Activated T-helper 1 cell treated with Interleukin-2 at 50 U/mL for 16 hours (primary cell): ENCODE measurements around the gene LETM1.
A peak's percentile ranks its signal among the peaks of the same experiment; 100 is the strongest.

ENCODE experiments used
- DNase-seq: peaks from one replicate; pipeline ENCODE4 v3.0.0-alpha.2; 2020; ENCODE audit warnings: low read depth

Gene LETM1

GRCh38 chr4:1856071-1856942 is at the start of gene LETM1:
TSS of gene LETM1 (minus strand) at chr4:1856156. CDS start at chr4:1855950, 206 bp downstream.
- DNase-seq = peak; percentile 89

DNA sequence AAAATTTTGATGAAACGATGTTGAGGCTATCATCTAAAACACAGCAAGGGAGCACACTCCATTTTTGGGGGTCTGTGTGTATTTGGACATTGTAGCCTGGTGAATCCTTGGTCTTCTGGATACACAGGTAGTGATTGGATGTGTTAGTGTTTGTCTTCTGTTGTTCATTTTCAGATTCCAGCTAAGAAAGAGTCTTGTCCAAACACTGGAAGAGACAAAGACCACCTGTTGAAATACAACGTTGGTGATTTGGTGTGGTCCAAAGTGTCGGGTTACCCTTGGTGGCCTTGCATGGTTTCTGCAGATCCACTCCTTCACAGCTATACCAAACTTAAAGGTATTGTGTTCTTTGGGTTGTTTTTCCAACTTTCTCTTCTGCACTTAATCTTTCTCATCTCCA is 48.1 kb upstream of the LETM1 start:
- DNase-seq = no peak

DNA sequence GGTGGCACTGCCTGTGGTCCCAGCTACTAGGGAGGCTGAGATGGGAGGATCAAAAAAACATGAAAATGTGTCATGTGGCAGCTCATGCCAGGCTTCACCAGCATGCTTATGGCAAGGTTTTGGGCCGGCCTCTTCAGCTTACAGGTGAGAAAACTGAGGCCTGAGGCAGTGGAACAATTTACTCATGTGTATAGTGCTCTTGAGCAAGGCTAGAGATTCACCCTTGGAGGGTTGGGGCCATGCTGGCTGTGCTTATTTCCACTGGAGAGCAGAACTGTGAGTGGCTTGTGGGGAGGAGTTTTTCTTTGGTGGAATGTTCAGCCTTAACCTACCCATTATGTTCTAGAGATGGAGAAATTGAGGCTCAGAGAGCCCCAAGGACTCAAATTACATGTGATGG is 47.1 kb upstream of the LETM1 start:
- DNase-seq = no peak

DNA sequence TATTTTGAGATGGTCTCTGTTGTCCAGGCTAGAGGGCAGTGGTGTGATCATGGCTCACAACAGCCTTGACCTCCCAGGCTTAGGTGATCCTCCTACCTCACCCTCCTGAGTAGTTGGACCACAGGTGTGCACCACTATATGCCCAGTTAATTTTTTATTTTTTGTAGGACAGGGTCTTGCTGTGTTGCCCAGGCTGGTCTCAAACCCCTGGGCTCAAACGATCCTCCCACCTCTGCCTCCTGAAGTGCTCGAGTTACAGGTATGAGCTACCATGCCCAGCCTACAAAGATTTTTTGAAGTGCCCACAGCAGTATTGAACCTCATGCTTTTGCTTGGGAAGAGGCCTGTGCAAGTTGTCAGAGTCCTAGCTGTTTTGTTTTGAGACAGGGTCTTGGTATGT is 46.3 kb upstream of the LETM1 start:
- DNase-seq = no peak

DNA sequence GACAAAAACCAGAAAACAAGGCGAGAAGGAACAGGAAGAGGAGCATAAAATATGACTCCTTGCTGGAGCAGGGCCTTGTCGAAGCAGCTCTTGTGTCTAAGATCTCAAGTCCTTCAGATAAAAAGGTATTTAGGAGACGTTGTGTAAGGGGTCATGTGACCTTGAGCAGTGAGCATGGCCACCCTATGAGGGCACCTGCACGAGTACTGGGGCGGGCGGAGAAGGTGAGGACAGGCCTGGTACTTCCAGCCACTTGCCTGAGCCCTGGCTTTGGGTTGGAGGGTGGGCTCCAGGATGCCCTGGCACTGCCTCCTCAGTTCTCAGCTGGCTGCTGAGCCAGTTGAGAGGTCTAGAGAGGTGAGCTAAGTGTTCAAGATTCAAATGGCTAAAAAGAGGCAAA is 45.2 kb upstream of the LETM1 start:
- no peak for DNase-seq

- no peak for DNase-seq
Measured at GRCh38 chr4:1900624-1901023, 44.7 kb upstream of the LETM1 start.

DNA sequence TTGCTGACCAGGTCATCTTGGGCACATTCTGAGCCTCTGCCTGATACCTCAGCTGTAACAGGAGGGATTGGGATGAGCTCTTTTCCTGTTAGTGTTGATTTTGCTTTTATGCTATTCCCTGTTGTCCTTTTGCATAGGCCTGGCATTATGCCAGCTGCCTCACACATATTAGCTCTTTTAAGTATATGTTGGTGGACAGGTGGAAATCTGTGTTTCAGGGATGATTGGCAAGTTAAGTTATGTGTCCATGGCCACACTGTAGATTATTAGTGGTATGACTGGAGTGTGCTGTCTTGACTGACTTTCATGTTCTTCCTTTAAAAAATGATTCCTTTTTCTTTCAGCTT is 44.1 kb upstream of the LETM1 start:
- DNase-seq = no peak

DNA sequence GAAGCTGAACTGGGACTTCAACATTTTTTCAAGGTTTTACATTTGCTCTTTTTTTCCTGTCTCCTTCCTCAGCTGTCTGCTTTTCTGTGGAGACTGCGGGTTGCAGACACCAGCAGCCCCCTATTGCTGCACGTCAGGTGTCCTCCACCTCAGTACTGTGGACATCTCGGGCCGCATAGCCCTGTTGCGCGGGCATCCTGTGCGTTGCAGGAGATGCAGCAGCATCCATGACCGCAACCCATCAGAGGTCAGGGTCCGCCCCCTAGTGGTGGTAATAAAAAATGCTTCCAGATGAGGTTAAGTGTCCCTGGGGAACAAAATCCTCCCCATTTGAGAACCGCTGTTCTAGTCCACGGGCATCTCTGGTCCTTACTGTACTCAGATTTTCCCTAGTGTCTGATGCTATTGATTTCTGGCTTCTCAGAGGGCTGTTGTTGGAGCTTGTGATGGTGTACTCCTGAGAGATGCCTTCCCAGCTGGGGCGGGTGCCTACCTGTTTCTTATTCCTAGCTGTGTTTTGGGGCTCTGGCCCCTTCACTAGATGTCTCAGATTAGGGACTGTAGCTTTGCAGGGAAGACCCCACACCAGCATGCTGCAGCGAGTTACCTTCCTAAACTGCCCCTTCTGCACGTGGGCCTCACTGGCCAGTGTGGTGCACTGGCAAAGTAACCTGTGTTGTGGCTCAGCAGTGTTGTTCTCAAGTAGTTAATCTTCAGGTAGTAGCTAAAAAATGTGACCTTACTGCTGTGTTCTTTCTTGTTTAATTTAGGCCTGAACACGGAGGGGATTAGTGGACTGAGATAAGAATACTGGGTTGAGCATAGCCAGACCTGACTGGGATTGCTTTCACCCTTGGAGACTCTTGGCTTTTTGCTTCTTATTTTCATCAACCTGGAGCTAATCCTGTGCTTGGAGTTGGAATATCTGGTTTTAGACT is 43.5 kb upstream of the LETM1 start:
- peak; percentile 55 for DNase-seq

DNA sequence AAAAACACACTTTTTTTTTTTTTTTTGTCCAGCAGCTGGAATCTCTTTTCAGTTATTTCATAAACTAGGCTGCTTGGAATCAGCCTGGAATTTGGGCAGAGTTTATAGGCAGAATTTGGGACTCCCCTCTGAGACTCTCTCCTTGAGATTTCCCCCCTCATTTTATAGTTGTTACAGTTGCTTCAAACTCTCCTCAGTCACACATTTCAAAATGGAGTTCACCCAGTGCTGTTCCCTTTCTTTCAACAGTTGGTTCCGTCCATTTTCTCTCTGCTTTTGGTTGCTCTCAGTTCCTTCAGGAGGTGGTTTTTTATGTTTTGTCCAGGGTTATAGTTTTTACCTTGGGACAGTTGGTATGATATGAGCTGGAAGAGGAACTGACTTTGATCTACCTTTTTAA is 42.7 kb upstream of the LETM1 start:
- no peak for DNase-seq

DNA sequence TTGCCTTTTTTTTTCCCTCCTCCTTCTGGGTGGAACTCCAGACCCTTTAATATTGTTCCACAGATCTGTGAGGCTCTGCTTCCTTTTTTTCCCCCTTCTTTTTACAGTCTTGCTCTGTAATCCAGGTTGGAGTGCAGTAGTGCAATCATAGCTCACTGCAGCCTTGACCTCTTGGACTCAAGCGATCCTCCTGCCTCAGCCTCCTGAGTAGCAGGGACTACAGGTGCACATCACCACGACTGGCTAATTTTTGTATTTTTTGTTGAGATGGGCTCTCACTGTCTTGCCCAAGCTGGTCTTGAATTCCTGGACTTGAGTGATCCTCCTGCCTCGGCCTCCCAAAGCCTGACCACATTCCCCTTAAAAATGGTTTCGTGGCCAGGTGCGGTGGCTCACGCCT is 42.1 kb upstream of the LETM1 start:
- DNase-seq = no peak

DNA sequence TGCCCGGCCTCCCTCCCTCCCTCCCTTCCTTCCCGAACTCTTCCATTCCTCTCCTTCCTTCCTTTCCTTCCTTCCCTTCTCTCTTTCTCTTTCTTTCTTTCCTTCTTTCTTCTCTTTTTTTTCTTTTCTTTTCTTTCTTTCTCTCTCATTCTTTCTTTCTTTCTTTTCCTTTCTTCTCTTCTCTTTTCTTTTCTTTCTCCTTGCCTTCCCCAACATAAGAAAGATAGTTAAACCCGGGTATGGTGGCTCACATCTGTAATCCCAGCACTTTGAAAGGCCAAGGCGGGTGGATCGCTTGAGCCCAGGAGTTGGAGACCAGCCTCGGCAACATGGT is 40.7 kb upstream of the LETM1 start:
- DNase-seq = no peak

- DNase-seq = no peak
Measured at GRCh38 chr4:1895971-1896657, 40.2 kb upstream of the LETM1 start.

GRCh38 chr4:1890979-1891570 is 35.1 kb upstream of the LETM1 start:
- no peak for DNase-seq

GRCh38 chr4:1887052-1887451 is 31.1 kb upstream of the LETM1 start:
- no peak for DNase-seq

GRCh38 chr4:1885414-1885813 is 29.5 kb upstream of the LETM1 start:
- DNase-seq = no peak

- no peak for DNase-seq
Measured at GRCh38 chr4:1883583-1883982, 27.6 kb upstream of the LETM1 start.

DNA sequence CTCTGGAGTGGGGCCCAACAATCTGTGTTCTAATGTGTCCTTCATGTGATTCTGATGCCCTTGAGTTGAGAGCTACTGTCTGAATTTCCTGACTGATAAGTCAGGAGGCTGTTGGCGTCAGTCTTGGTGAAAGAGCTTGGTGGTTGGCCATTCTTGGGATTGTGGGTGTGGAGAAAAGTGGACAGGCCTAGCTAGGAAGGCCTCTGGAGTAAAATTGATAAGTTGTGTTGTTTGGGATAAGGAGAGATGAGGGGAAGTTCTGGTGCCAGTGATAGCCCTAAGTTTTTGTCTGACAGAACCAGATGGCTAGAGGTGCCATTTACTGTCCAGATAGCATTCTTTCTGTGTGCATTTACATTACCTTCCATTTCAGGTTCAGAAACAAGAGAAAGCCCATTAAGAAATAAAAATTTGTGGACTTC is 26.9 kb upstream of the LETM1 start:
- no peak for DNase-seq

DNA sequence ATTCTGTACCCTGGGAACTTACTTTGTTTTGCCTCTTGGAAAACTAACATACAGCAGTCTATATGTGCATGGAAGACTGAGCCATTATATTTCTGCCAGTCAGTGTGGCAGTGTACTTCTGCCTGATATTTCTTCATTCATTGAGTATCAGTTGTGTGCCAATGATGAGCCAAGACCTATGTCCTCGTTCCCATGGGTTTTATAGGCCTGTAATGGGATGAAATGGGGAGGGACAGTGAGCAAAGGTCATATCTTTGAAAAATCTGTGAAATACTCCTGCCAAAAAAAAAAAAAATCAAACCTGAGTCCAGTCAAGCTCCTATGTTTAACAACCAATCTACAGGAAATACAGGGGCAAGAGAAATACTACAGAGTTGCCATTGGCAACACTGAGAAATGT is 24.4 kb upstream of the LETM1 start:
- DNase-seq = no peak

DNA sequence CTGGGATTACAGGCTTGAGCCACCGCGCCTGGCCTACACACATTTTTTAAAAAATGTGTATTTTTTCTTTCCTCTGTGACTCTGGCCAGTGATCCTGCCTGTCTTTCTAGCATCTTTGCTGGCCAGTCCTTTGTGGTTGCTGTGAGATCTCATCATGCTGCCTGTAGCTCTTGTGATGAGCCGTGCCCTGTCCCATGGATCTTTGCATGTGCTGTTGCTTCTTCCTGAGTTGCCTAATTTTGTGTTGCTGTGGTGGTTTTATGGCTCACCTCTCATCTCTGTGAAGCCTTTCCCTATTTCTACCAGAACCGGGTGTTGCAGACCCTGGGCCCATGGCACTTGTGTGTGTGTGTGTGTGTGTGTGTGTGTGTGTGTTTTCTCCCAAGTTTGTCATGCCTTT is 23.5 kb upstream of the LETM1 start:
- no peak for DNase-seq

GRCh38 chr4:1874201-1874600 is 18.2 kb upstream of the LETM1 start:
- DNase-seq = no peak

- no peak for DNase-seq
Measured at GRCh38 chr4:1873776-1874175, 17.8 kb upstream of the LETM1 start.

GRCh38 chr4:1873291-1873690 is 17.3 kb upstream of the LETM1 start:
- DNase-seq = no peak
